Neutrophil (primary cell): ENCODE results near the gene PPP2R5C.
A peak's percentile ranks its signal among the peaks of the same experiment; 100 is the strongest.

Experiments used
- H3K27ac ChIP-seq: fragments of 200-600 bp; sonication (generic); 2 replicates; pipeline ENCODE4 v1.5.1; 2016; ENCODE audit warnings: mild to moderate bottlenecking, moderate library complexity
- H3K27me3 ChIP-seq: fragments of 200-600 bp; sonication (generic); 2 replicates; pipeline ENCODE4 v1.6.0; 2016; ENCODE audit warnings: mild to moderate bottlenecking
- H3K36me3 ChIP-seq: fragments of 200-600 bp; sonication (generic); 2 replicates; pipeline ENCODE4 v1.5.1; 2017
- H3K4me1 ChIP-seq, 2 experiments: fragments of 200-600 bp in 1 of 2; sonication (generic) in 1 of 2; 1 replicate in 1 of 2; 2 replicates in 1 of 2; pipeline versions ENCODE4 v1.5.1 to v1.6.1; 2013 to 2016; ENCODE audit warnings: low read depth in 1 of 2, low read length in 1 of 2, mild to moderate bottlenecking in 1 of 2, moderate library complexity in 1 of 2; ENCODE audit not compliant: control insufficient read depth in 1 of 2, insufficient read depth in 1 of 2
- H3K4me3 ChIP-seq, 2 experiments: fragments of 200-600 bp in 1 of 2; sonication (generic) in 1 of 2; 1 replicate in 1 of 2; 2 replicates in 1 of 2; pipeline ENCODE4 v1.5.1; 2013 to 2016; ENCODE audit warnings: low read depth in 1 of 2, low read length in 1 of 2, mild to moderate bottlenecking in 1 of 2, moderate library complexity in 1 of 2
- H3K9me3 ChIP-seq: fragments of 200-600 bp; sonication (generic); 2 replicates; pipeline ENCODE4 v1.5.1; 2016
- TF ChIP-seq, protein P1 (sequence below): fragments of 200-600 bp; sonication (generic); IDR thresholded peaks from 2 replicates; pipeline ENCODE4 v1.5.1; 2016; ENCODE audit warnings: antibody characterized with exemption

Gene PPP2R5C

GRCh38 chr14:101776344-101776743, 14.8 kb downstream of the PPP2R5C start:
- no peak overlapping the region for H3K27ac ChIP-seq
- TF ChIP-seq, protein P1, sequence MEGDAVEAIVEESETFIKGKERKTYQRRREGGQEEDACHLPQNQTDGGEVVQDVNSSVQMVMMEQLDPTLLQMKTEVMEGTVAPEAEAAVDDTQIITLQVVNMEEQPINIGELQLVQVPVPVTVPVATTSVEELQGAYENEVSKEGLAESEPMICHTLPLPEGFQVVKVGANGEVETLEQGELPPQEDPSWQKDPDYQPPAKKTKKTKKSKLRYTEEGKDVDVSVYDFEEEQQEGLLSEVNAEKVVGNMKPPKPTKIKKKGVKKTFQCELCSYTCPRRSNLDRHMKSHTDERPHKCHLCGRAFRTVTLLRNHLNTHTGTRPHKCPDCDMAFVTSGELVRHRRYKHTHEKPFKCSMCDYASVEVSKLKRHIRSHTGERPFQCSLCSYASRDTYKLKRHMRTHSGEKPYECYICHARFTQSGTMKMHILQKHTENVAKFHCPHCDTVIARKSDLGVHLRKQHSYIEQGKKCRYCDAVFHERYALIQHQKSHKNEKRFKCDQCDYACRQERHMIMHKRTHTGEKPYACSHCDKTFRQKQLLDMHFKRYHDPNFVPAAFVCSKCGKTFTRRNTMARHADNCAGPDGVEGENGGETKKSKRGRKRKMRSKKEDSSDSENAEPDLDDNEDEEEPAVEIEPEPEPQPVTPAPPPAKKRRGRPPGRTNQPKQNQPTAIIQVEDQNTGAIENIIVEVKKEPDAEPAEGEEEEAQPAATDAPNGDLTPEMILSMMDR = no peak
- peaks cover 0 to 6% of the 10 kb centered on the region in 2 experiments for H3K4me1 ChIP-seq
- H3K27me3 ChIP-seq = peaks cover 32% of the 10 kb centered on the region
- no peaks in the 10 kb centered on the region for H3K9me3 ChIP-seq
- no peak overlapping the region for H3K4me3 ChIP-seq
- no peaks in the 10 kb centered on the region for H3K36me3 ChIP-seq

DNA sequence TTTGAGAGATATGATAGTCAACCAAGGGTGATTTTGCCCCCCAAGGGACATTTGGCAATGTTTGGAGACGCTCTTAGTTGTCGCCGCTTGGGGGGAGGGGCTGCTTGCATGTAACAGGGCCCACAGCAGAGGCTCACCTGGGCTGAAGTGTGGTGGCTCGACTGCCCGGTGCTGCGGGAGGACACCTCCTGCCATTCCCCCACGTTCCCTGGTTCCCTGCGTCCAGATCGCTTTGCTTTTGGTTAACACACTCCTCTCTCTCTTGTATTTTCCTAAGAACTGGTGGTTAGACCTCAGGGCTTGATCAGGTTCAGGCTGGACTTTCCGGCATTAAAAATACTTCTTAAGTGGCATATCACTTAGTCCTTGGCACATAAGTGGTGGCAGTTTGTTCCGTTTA, 18.9 kb downstream of the PPP2R5C start:
- H3K27ac ChIP-seq = no peak overlapping the region
- no peak overlapping the region for H3K4me3 ChIP-seq
- TF ChIP-seq, protein P1 = no peak

DNA sequence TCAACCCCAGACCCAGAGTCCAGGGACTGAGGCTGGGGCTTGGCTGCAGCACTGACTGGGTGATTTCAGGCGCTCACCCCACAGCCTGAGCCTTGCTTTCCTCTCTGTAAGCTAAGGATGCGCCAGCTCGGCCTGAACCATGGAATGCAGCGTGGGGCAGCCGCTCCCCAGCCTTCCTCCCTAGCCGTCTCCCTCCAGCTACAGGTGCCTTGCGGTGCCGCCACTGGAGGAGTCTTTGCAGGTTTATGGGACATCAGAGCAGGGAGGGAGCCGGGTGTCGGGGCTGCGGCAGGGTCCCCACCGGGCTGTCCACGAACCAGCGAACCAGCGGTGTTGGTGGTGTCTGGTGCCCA, 19.4 kb downstream of the PPP2R5C start:
- no peak overlapping the region for H3K27ac ChIP-seq

More for the DNA sequence above, 18.9 kb downstream of the PPP2R5C start:
- H3K4me1 ChIP-seq = peaks cover 0 to 11% of the 10 kb centered on the region in 2 experiments
- H3K9me3 ChIP-seq = no peaks in the 10 kb centered on the region
- peaks cover 68% of the 10 kb centered on the region for H3K27me3 ChIP-seq
- H3K36me3 ChIP-seq = no peaks in the 10 kb centered on the region

GRCh38 chr14:101781240-101782061, 19.9 kb downstream of the PPP2R5C start:
- H3K27me3 ChIP-seq = peaks cover 74% of the 10 kb centered on the region
- peaks cover 0 to 11% of the 10 kb centered on the region in 2 experiments for H3K4me1 ChIP-seq
- no peaks in the 10 kb centered on the region for H3K9me3 ChIP-seq
- H3K27ac ChIP-seq = no peak overlapping the region
- peak overlapping the region in 1 of 2 experiments; percentile 10 for H3K4me3 ChIP-seq
- H3K36me3 ChIP-seq = no peaks in the 10 kb centered on the region
- TF ChIP-seq, protein P1 = no peak

More for the DNA sequence above, 19.4 kb downstream of the PPP2R5C start:
- Histone ChIP-seq H3K4me3 (no peak overlapping the region), H3K36me3 (no peaks in the 10 kb centered on the region), H3K4me1 (peaks cover 0 to 11% of the 10 kb centered on the region in 2 experiments), H3K27me3 (peaks cover 72% of the 10 kb centered on the region), H3K9me3 (no peaks in the 10 kb centered on the region)
- TF ChIP-seq, protein P1 = no peak

DNA sequence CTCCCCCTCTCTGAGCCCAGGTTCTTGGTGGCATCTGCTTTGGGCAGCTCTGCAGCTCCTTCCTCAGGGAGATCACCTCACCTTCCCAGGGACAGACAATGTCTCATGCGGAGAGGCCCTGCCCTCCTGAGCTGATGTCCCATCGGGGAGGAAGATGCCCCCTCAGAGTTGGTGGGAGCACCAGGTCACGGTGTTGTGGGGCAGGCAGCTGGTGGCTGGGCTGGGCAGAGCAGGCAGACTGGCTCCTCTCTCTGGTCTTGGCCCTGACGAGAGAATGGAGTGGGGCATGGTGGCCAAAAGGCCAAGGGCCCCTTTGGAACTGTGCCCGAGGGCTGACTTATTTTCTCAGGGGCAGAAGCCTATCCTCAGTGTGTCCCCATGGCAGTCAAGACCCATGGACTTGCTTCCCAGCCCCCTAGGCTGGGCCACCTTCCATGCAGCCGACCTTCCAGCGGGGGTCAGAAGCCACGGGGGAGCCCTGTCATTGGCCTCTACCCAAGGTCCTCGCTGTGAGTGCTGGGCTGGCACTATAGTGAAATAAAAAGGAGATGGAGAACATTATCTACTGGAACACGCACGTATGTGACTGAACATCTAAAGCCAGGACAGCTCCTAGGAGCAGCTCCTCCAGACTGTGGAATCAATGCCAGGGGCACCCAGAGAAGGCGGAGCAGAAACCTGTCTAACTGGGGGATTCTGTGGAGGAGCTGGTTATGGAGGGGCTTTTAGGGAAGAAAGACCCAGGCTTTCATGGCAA, 21.9 kb downstream of the PPP2R5C start:
- Histone ChIP-seq H3K27me3 (peaks cover 77% of the 10 kb centered on the region), H3K4me1 (peaks cover 0 to 11% of the 10 kb centered on the region in 2 experiments), H3K9me3 (no peaks in the 10 kb centered on the region), H3K4me3 (no peak overlapping the region), H3K27ac (no peak overlapping the region), H3K36me3 (no peaks in the 10 kb centered on the region)
- TF ChIP-seq, protein P1 = no peak
